GM23338 (cell line): ENCODE results near the gene RGP1. TPM values are rescaled to one million over a fixed set of nuclear protein-coding genes. Genes with fewer than 3 reads are reported as not detected.
A peak's percentile ranks its signal among the peaks of the same experiment; 100 is the strongest.

Experiments used
- ATAC-seq: fragments of 200-7000 bp; cut with Tn5 transposase; 3 replicates; pipeline ENCODE4 v1.9.1; 2020
- DNase-seq: peaks from one replicate; pipeline ENCODE4 v3.0.0-alpha.2; 2015; ENCODE audit warnings: low spot score
- H2AFZ ChIP-seq: fragments of 200-600 bp; sonication (generic); 2 replicates; pipeline ENCODE4 v1.8.0; 2016; ENCODE audit warnings: antibody characterized with exemption, mild to moderate bottlenecking, moderate library complexity
- H3F3A ChIP-seq: fragments of 200-600 bp; sonication (generic); replicated peaks from 2 replicates; pipeline ENCODE4 v1.8.0; 2017; ENCODE audit warnings: antibody characterized with exemption, mixed run types, low read depth
- H3K27ac ChIP-seq: fragments of 200-600 bp; sonication (generic); 2 replicates; pipeline ENCODE4 v1.6.1; 2016; ENCODE audit warnings: low read depth
- H3K27me3 ChIP-seq: fragments of 200-600 bp; sonication (generic); 2 replicates; pipeline ENCODE4 v1.8.0; 2016; ENCODE audit warnings: mild to moderate bottlenecking, mixed run types, moderate library complexity; ENCODE audit not compliant: insufficient read depth
- H3K36me3 ChIP-seq: fragments of 200-600 bp; sonication (generic); 2 replicates; pipeline ENCODE4 v1.8.0; 2016; ENCODE audit warnings: mild to moderate bottlenecking; ENCODE audit not compliant: insufficient read depth
- H3K4me1 ChIP-seq: fragments of 200-600 bp; sonication (generic); 2 replicates; pipeline ENCODE4 v1.8.0; 2016; ENCODE audit warnings: mild to moderate bottlenecking, moderate library complexity; ENCODE audit not compliant: insufficient read depth
- H3K4me2 ChIP-seq: fragments of 200-600 bp; sonication (generic); 2 replicates; pipeline ENCODE4 v1.7.1; 2017; ENCODE audit warnings: mixed run types
- H3K4me3 ChIP-seq: fragments of 200-600 bp; sonication (generic); 2 replicates; pipeline ENCODE4 v1.6.1; 2016; ENCODE audit warnings: mixed run types
- H3K79me2 ChIP-seq: fragments of 200-600 bp; sonication (generic); replicated peaks from 2 replicates; pipeline ENCODE4 v1.8.0; 2017; ENCODE audit warnings: mild to moderate bottlenecking; ENCODE audit not compliant: insufficient read depth
- H3K9me2 ChIP-seq: fragments of 200-600 bp; sonication (generic); 2 replicates; pipeline ENCODE4 v1.8.0; 2017; ENCODE audit not compliant: insufficient read depth
- H4K20me1 ChIP-seq: fragments of 200-600 bp; sonication (generic); replicated peaks from 2 replicates; pipeline ENCODE4 v1.8.0; 2017; ENCODE audit warnings: mild to moderate bottlenecking; ENCODE audit not compliant: insufficient read depth
- H3K27ac Mint-ChIP-seq: 2 replicates; pipeline ENCODE4 v1.8.0; 2020; ENCODE audit warnings: inconsistent platforms, mild to moderate bottlenecking, moderate library complexity, mixed read lengths
- H3K27me3 Mint-ChIP-seq: 3 replicates; pipeline ENCODE4 v1.8.0; 2022; ENCODE audit warnings: low read depth, mild to moderate bottlenecking, moderate library complexity, mixed read lengths, inconsistent platforms; ENCODE audit not compliant: insufficient read depth, poor library complexity
- H3K36me3 Mint-ChIP-seq: 3 replicates; pipeline ENCODE4 v1.8.0; 2021; ENCODE audit warnings: low read depth, mild to moderate bottlenecking, inconsistent platforms, moderate library complexity, mixed read lengths
- H3K4me1 Mint-ChIP-seq: 3 replicates; pipeline ENCODE4 v1.8.0; 2020; ENCODE audit warnings: mild to moderate bottlenecking, inconsistent platforms, mixed read lengths
- H3K4me3 Mint-ChIP-seq: 3 replicates; pipeline ENCODE4 v1.8.0; 2021; ENCODE audit warnings: moderate library complexity, mild to moderate bottlenecking, inconsistent platforms, mixed read lengths
- H3K9me3 Mint-ChIP-seq: 3 replicates; pipeline ENCODE4 v1.8.0; 2020; ENCODE audit warnings: moderate library complexity, mild to moderate bottlenecking, inconsistent platforms, mixed read lengths
- CREB1 ChIP-seq: fragments of 250-450 bp; sonication (Bioruptor Pico); IDR thresholded peaks from 2 replicates; pipeline ENCODE4 v1.5.0; 2020; ENCODE audit warnings: low read depth, mild to moderate bottlenecking, moderate library complexity
- EZH2 ChIP-seq: fragments of 200-600 bp; sonication (generic); IDR thresholded peaks from one replicate; pipeline ENCODE4 v1.8.0; 2017; ENCODE audit warnings: antibody characterized with exemption, mild to moderate bottlenecking, low read depth; ENCODE audit not compliant: unreplicated experiment
- EZH2phosphoT487 ChIP-seq: fragments of 200-600 bp; sonication (generic); IDR thresholded peaks from one replicate; pipeline ENCODE4 v1.8.1; 2018; ENCODE audit warnings: antibody characterized with exemption; ENCODE audit not compliant: unreplicated experiment
- JUNB ChIP-seq: IDR thresholded peaks from one replicate; pipeline ENCODE4 v1.6.1; 2016; ENCODE audit warnings: antibody characterized with exemption; ENCODE audit not compliant: unreplicated experiment
- NANOG ChIP-seq: IDR thresholded peaks from 2 replicates; pipeline ENCODE4 v1.6.1; 2016; ENCODE audit warnings: antibody characterized with exemption, borderline replicate concordance
- POLR2AphosphoS5 ChIP-seq: IDR thresholded peaks from 2 replicates; pipeline ENCODE4 v1.6.1; 2016; ENCODE audit warnings: antibody characterized with exemption, low read depth
- STAT1 ChIP-seq: IDR thresholded peaks from one replicate; pipeline ENCODE4 v1.6.1; 2016; ENCODE audit warnings: antibody characterized with exemption; ENCODE audit not compliant: unreplicated experiment
- ZNF114 ChIP-seq: fragments of 250-450 bp; sonication (Bioruptor Pico); IDR thresholded peaks from 2 replicates; pipeline ENCODE4 v1.5.0; 2020; ENCODE audit warnings: mild to moderate bottlenecking, moderate library complexity
- ZNF331 ChIP-seq: fragments of 250-450 bp; sonication (Bioruptor Pico); IDR thresholded peaks from 2 replicates; pipeline ENCODE4 v1.5.0; 2020; ENCODE audit warnings: low read depth, mild to moderate bottlenecking, moderate library complexity
- polyA plus RNA-seq: library from polyadenylated mRNA; unstranded; fragments of >200 nt; fragmentation: Nextera tagmentation; extraction: Ambion mirVana; gene quantifications from 2 replicates; pipeline ENCODE4 v1.2.1, GENCODE V29; 2016
- total RNA-seq: library from RNA; depleted of rRNA; stranded (reverse); fragments of >200 nt; shearing (Covaris generic); gene quantifications from 2 replicates; pipeline ENCODE4 v1.2.3, GENCODE V29; 2014
- TF ChIP-seq, protein P1 (sequence below): IDR thresholded peaks from one replicate; pipeline ENCODE4 v1.6.1; 2018; ENCODE audit warnings: antibody characterized with exemption; ENCODE audit not compliant: unreplicated experiment
- TF ChIP-seq, protein P2 (sequence below): fragments of 250-450 bp; sonication (Bioruptor Pico); IDR thresholded peaks from 2 replicates; pipeline ENCODE4 v1.5.0; 2020; ENCODE audit warnings: mild to moderate bottlenecking, moderate library complexity
- TF ChIP-seq, protein P3 (sequence below), 2 experiments: fragments of 200-600 bp in 1 of 2; sonication (generic) in 1 of 2; conservative IDR thresholded peaks; 2 replicates each; pipeline versions ENCODE4 v1.5.1 to v1.6.1; 2016 to 2017; ENCODE audit warnings: antibody characterized with exemption in 2 of 2, low read depth in 2 of 2, mild to moderate bottlenecking in 2 of 2, moderate library complexity in 1 of 2
- TF ChIP-seq, protein P4 (sequence below): IDR thresholded peaks from 2 replicates; pipeline ENCODE4 v1.6.1; 2016; ENCODE audit warnings: antibody characterized with exemption

Gene RGP1
- total and polyA plus RNA-seq, 2 experiments from 2014 or later, result 2.8 to 16.0 TPM

DNA sequence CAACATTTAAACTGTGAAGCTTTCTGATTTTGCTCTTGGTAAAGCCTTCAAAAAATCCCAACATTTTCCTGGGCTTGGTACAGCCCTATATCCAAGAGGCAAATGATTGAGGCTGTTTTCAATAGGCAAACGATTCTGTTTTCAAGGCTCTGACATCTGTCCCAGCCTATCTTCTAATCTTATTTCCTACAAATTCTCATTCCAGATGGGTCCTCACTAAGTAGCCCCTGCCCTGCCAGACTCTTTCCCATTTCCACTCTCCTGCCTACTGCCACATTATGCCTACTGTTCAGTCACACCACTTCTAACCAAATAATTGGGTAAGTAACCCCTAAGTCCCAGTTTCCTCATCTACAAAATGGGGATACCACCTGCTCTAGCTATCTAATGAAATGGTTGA is 3.5 kb upstream of the RGP1 start:
- H3K4me2 ChIP-seq, result peak overlapping the region; percentile 99

More for the DNA sequence above, 3.5 kb upstream of the RGP1 start:
- Histone ChIP-seq H4K20me1 (peaks cover 38% of the 10 kb centered on the region), H3F3A (peaks cover 13% of the 10 kb centered on the region), H3K4me3 (peak overlapping the region; percentile 100), H3K9me2 (no peaks in the 10 kb centered on the region), H3K4me1 (peaks cover 30% of the 10 kb centered on the region), H2AFZ (no peak overlapping the region), H3K27me3 (no peaks in the 10 kb centered on the region), H3K79me2 (peaks cover 41% of the 10 kb centered on the region), H3K36me3 (peaks cover 20% of the 10 kb centered on the region), H3K27ac (no peak overlapping the region)
- Mint-ChIP-seq H3K9me3 (no peaks in the 10 kb centered on the region), H3K4me1 (peaks cover 24% of the 10 kb centered on the region), H3K36me3 (peaks cover 49% of the 10 kb centered on the region), H3K27ac (no peak overlapping the region), H3K4me3 (peak overlapping the region; percentile 93; the same call in 2 of the 3 replicates), H3K27me3 (peaks cover 3% of the 10 kb centered on the region)
- TF ChIP-seq EZH2phosphoT487, result no peak
- TF ChIP-seq, protein P1, sequence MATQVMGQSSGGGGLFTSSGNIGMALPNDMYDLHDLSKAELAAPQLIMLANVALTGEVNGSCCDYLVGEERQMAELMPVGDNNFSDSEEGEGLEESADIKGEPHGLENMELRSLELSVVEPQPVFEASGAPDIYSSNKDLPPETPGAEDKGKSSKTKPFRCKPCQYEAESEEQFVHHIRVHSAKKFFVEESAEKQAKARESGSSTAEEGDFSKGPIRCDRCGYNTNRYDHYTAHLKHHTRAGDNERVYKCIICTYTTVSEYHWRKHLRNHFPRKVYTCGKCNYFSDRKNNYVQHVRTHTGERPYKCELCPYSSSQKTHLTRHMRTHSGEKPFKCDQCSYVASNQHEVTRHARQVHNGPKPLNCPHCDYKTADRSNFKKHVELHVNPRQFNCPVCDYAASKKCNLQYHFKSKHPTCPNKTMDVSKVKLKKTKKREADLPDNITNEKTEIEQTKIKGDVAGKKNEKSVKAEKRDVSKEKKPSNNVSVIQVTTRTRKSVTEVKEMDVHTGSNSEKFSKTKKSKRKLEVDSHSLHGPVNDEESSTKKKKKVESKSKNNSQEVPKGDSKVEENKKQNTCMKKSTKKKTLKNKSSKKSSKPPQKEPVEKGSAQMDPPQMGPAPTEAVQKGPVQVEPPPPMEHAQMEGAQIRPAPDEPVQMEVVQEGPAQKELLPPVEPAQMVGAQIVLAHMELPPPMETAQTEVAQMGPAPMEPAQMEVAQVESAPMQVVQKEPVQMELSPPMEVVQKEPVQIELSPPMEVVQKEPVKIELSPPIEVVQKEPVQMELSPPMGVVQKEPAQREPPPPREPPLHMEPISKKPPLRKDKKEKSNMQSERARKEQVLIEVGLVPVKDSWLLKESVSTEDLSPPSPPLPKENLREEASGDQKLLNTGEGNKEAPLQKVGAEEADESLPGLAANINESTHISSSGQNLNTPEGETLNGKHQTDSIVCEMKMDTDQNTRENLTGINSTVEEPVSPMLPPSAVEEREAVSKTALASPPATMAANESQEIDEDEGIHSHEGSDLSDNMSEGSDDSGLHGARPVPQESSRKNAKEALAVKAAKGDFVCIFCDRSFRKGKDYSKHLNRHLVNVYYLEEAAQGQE, result no peak
- no peak for TF ChIP-seq EZH2
- TF ChIP-seq POLR2AphosphoS5, result no peak
- no peak for TF ChIP-seq ZNF331 (CRISPR knock-in tag)
- TF ChIP-seq, protein P2, sequence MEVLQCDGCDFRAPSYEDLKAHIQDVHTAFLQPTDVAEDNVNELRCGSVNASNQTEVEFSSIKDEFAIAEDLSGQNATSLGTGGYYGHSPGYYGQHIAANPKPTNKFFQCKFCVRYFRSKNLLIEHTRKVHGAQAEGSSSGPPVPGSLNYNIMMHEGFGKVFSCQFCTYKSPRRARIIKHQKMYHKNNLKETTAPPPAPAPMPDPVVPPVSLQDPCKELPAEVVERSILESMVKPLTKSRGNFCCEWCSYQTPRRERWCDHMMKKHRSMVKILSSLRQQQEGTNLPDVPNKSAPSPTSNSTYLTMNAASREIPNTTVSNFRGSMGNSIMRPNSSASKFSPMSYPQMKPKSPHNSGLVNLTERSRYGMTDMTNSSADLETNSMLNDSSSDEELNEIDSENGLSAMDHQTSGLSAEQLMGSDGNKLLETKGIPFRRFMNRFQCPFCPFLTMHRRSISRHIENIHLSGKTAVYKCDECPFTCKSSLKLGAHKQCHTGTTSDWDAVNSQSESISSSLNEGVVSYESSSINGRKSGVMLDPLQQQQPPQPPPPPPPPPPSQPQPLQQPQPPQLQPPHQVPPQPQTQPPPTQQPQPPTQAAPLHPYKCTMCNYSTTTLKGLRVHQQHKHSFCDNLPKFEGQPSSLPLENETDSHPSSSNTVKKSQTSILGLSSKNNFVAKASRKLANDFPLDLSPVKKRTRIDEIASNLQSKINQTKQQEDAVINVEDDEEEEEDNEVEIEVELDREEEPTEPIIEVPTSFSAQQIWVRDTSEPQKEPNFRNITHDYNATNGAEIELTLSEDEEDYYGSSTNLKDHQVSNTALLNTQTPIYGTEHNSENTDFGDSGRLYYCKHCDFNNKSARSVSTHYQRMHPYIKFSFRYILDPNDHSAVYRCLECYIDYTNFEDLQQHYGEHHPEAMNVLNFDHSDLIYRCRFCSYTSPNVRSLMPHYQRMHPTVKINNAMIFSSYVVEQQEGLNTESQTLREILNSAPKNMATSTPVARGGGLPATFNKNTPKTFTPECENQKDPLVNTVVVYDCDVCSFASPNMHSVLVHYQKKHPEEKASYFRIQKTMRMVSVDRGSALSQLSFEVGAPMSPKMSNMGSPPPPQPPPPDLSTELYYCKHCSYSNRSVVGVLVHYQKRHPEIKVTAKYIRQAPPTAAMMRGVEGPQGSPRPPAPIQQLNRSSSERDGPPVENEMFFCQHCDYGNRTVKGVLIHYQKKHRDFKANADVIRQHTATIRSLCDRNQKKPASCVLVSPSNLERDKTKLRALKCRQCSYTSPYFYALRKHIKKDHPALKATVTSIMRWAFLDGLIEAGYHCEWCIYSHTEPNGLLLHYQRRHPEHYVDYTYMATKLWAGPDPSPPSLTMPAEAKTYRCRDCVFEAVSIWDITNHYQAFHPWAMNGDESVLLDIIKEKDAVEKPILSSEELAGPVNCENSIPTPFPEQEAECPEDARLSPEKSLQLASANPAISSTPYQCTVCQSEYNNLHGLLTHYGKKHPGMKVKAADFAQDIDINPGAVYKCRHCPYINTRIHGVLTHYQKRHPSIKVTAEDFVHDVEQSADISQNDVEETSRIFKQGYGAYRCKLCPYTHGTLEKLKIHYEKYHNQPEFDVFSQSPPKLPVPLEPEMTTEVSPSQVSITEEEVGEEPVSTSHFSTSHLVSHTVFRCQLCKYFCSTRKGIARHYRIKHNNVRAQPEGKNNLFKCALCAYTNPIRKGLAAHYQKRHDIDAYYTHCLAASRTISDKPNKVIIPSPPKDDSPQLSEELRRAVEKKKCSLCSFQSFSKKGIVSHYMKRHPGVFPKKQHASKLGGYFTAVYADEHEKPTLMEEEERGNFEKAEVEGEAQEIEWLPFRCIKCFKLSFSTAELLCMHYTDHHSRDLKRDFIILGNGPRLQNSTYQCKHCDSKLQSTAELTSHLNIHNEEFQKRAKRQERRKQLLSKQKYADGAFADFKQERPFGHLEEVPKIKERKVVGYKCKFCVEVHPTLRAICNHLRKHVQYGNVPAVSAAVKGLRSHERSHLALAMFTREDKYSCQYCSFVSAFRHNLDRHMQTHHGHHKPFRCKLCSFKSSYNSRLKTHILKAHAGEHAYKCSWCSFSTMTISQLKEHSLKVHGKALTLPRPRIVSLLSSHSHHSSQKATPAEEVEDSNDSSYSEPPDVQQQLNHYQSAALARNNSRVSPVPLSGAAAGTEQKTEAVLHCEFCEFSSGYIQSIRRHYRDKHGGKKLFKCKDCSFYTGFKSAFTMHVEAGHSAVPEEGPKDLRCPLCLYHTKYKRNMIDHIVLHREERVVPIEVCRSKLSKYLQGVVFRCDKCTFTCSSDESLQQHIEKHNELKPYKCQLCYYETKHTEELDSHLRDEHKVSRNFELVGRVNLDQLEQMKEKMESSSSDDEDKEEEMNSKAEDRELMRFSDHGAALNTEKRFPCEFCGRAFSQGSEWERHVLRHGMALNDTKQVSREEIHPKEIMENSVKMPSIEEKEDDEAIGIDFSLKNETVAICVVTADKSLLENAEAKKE (CRISPR knock-in tag), result no peak
- TF ChIP-seq, protein P3, sequence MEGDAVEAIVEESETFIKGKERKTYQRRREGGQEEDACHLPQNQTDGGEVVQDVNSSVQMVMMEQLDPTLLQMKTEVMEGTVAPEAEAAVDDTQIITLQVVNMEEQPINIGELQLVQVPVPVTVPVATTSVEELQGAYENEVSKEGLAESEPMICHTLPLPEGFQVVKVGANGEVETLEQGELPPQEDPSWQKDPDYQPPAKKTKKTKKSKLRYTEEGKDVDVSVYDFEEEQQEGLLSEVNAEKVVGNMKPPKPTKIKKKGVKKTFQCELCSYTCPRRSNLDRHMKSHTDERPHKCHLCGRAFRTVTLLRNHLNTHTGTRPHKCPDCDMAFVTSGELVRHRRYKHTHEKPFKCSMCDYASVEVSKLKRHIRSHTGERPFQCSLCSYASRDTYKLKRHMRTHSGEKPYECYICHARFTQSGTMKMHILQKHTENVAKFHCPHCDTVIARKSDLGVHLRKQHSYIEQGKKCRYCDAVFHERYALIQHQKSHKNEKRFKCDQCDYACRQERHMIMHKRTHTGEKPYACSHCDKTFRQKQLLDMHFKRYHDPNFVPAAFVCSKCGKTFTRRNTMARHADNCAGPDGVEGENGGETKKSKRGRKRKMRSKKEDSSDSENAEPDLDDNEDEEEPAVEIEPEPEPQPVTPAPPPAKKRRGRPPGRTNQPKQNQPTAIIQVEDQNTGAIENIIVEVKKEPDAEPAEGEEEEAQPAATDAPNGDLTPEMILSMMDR (conservative IDR thresholded peaks at IDR 0.05; ENCODE audit: low read depth in 2 of 2), result no peak
- no peak for TF ChIP-seq STAT1
- TF ChIP-seq ZNF114 (CRISPR knock-in tag), result no peak
- TF ChIP-seq NANOG, result no peak
- no peak for TF ChIP-seq CREB1
- TF ChIP-seq JUNB, result no peak
- TF ChIP-seq, protein P4, sequence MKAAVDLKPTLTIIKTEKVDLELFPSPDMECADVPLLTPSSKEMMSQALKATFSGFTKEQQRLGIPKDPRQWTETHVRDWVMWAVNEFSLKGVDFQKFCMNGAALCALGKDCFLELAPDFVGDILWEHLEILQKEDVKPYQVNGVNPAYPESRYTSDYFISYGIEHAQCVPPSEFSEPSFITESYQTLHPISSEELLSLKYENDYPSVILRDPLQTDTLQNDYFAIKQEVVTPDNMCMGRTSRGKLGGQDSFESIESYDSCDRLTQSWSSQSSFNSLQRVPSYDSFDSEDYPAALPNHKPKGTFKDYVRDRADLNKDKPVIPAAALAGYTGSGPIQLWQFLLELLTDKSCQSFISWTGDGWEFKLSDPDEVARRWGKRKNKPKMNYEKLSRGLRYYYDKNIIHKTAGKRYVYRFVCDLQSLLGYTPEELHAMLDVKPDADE, result no peak
- DNase-seq (no peak), ATAC-seq (no peak)
